HEK293T (cell line): ENCODE results near the gene AXIN1.

Experiments used
- ARNT ChIP-seq: fragments of 450-650 bp; IDR thresholded peaks from 2 replicates; pipeline ENCODE4 v1.6.1; 2017; ENCODE audit warnings: mild to moderate bottlenecking
- BHLHE40 ChIP-seq: fragments of 450-650 bp; IDR thresholded peaks from 2 replicates; pipeline ENCODE4 v1.6.1; 2016; ENCODE audit warnings: mild to moderate bottlenecking, moderate library complexity, borderline replicate concordance
- FOXA1 ChIP-seq: fragments of 450-650 bp; IDR thresholded peaks from 2 replicates; pipeline ENCODE4 v1.6.1; 2016; ENCODE audit warnings: mild to moderate bottlenecking
- FOXK2 ChIP-seq: fragments of 450-650 bp; IDR thresholded peaks from 2 replicates; pipeline ENCODE4 v1.6.1; 2016; ENCODE audit warnings: mild to moderate bottlenecking
- FOXM1 ChIP-seq: fragments of 450-650 bp; IDR thresholded peaks from 2 replicates; pipeline ENCODE4 v1.6.1; 2017; ENCODE audit warnings: mild to moderate bottlenecking, borderline replicate concordance
- HDGF ChIP-seq: fragments of 450-650 bp; IDR thresholded peaks from 2 replicates; pipeline ENCODE4 v1.6.1; 2017; ENCODE audit warnings: antibody characterized with exemption, borderline replicate concordance
- L3MBTL2 ChIP-seq: fragments of 450-650 bp; conservative IDR thresholded peaks from 2 replicates; pipeline ENCODE4 v1.6.1; 2016; ENCODE audit warnings: mild to moderate bottlenecking
- PKNOX1 ChIP-seq: fragments of 450-650 bp; IDR thresholded peaks from 2 replicates; pipeline ENCODE4 v1.6.1; 2016
- SP1 ChIP-seq: fragments of 450-650 bp; IDR thresholded peaks from 2 replicates; pipeline ENCODE4 v1.6.1; 2017
- SUZ12 ChIP-seq: fragments of 450-650 bp; IDR thresholded peaks from 2 replicates; pipeline ENCODE4 v1.6.1; 2016; ENCODE audit warnings: mild to moderate bottlenecking
- TARDBP ChIP-seq: fragments of 450-650 bp; IDR thresholded peaks from 2 replicates; pipeline ENCODE4 v1.6.1; 2016
- ZNF384 ChIP-seq: fragments of 450-650 bp; IDR thresholded peaks from 2 replicates; pipeline ENCODE4 v1.6.1; 2016

- TF ChIP-seq FOXK2 (no peak), HDGF (no peak), SP1 (no peak), BHLHE40 (no peak), FOXM1 (no peak), ZNF384 (no peak), ARNT (no peak), PKNOX1 (no peak), FOXA1 (no peak), L3MBTL2 (no peak), TARDBP (no peak), SUZ12 (no peak)
Observed at GRCh38 chr16:353404-354290, 1.1 kb upstream of the AXIN1 start.
